ENCODE data around the gene CACNA2D3.

The CACNA2D3 gene

GRCh38 chr3:54171951-54172350 lies 49.6 kb downstream of the CACNA2D3 start:
- no peak overlapping the region for H3K27ac ChIP-seq (ENCODE audit: low read depth, low read length)
- no peaks in the 10 kb centered on the region for H3K27me3 ChIP-seq (ENCODE audit: control insufficient read depth, insufficient read depth, low read length)
- no peak overlapping the region for H3K9ac ChIP-seq (ENCODE audit: low read depth, low read length)
- no peaks in the 10 kb centered on the region for H3K9me3 ChIP-seq (ENCODE audit: control insufficient read depth, insufficient read depth, low read length)
- H3K4me1 ChIP-seq (ENCODE audit: control insufficient read depth, insufficient read depth, low read length): peaks cover 12% of the 10 kb centered on the region; the same call in 1 of the 2 replicates
- no peak overlapping the region for H3K4me3 ChIP-seq (ENCODE audit: low read depth, low read length)
- H3K36me3 ChIP-seq (ENCODE audit: control insufficient read depth, insufficient read depth, low read length): no peaks in the 10 kb centered on the region

- Histone ChIP-seq H3K27ac (ENCODE audit: low read depth, low read length) (no peak overlapping the region), H3K9ac (ENCODE audit: low read depth, low read length) (no peak overlapping the region), H3K36me3 (ENCODE audit: control insufficient read depth, insufficient read depth, low read length) (no peaks in the 10 kb centered on the region), H3K9me3 (ENCODE audit: control insufficient read depth, insufficient read depth, low read length) (no peaks in the 10 kb centered on the region), H3K4me1 (ENCODE audit: control insufficient read depth, insufficient read depth, low read length) (peaks cover 8% of the 10 kb centered on the region; the same call in 1 of the 2 replicates), H3K27me3 (ENCODE audit: control insufficient read depth, insufficient read depth, low read length) (no peaks in the 10 kb centered on the region), H3K4me3 (ENCODE audit: low read depth, low read length) (no peak overlapping the region)
Measured at GRCh38 chr3:54173371-54173770, 51.0 kb downstream of the CACNA2D3 start.

- Histone ChIP-seq H3K9me3 (ENCODE audit: control insufficient read depth, insufficient read depth, low read length) (no peaks in the 10 kb centered on the region), H3K27me3 (ENCODE audit: control insufficient read depth, insufficient read depth, low read length) (no peaks in the 10 kb centered on the region), H3K4me1 (ENCODE audit: control insufficient read depth, insufficient read depth, low read length) (peaks cover 7% of the 10 kb centered on the region; the same call in 1 of the 2 replicates), H3K9ac (ENCODE audit: low read depth, low read length) (no peak overlapping the region), H3K4me3 (ENCODE audit: low read depth, low read length) (no peak overlapping the region), H3K36me3 (ENCODE audit: control insufficient read depth, insufficient read depth, low read length) (no peaks in the 10 kb centered on the region), H3K27ac (ENCODE audit: low read depth, low read length) (no peak overlapping the region)
Measured at GRCh38 chr3:54176106-54176505, 53.8 kb downstream of the CACNA2D3 start.

GRCh38 chr3:54177816-54178215 lies 55.5 kb downstream of the CACNA2D3 start:
- no peak overlapping the region for H3K4me3 ChIP-seq (ENCODE audit: low read depth, low read length)
- no peak overlapping the region for H3K9ac ChIP-seq (ENCODE audit: low read depth, low read length)
- H3K27me3 ChIP-seq (ENCODE audit: control insufficient read depth, insufficient read depth, low read length): no peaks in the 10 kb centered on the region
- H3K4me1 ChIP-seq (ENCODE audit: control insufficient read depth, insufficient read depth, low read length): peaks cover 7% of the 10 kb centered on the region; the same call in 1 of the 2 replicates
- no peak overlapping the region for H3K27ac ChIP-seq (ENCODE audit: low read depth, low read length)
- no peaks in the 10 kb centered on the region for H3K9me3 ChIP-seq (ENCODE audit: control insufficient read depth, insufficient read depth, low read length)
- no peaks in the 10 kb centered on the region for H3K36me3 ChIP-seq (ENCODE audit: control insufficient read depth, insufficient read depth, low read length)

- Histone ChIP-seq H3K36me3 (ENCODE audit: control insufficient read depth, insufficient read depth, low read length) (no peaks in the 10 kb centered on the region), H3K9ac (ENCODE audit: low read depth, low read length) (no peak overlapping the region), H3K4me1 (ENCODE audit: control insufficient read depth, insufficient read depth, low read length) (peaks cover 7% of the 10 kb centered on the region; the same call in 1 of the 2 replicates), H3K27ac (ENCODE audit: low read depth, low read length) (no peak overlapping the region), H3K4me3 (ENCODE audit: low read depth, low read length) (no peak overlapping the region), H3K27me3 (ENCODE audit: control insufficient read depth, insufficient read depth, low read length) (no peaks in the 10 kb centered on the region), H3K9me3 (ENCODE audit: control insufficient read depth, insufficient read depth, low read length) (no peaks in the 10 kb centered on the region)
Measured at GRCh38 chr3:54178376-54178775, 56.0 kb downstream of the CACNA2D3 start.

GRCh38 chr3:54180921-54181320 lies 58.6 kb downstream of the CACNA2D3 start:
- Histone ChIP-seq H3K9ac (ENCODE audit: low read depth, low read length) (no peak overlapping the region), H3K27ac (ENCODE audit: low read depth, low read length) (no peak overlapping the region)

GRCh38 chr3:54182242-54182641 lies 59.9 kb downstream of the CACNA2D3 start:
- H3K9ac ChIP-seq (ENCODE audit: low read depth, low read length): no peak overlapping the region
- H3K27me3 ChIP-seq (ENCODE audit: control insufficient read depth, insufficient read depth, low read length): no peaks in the 10 kb centered on the region
- no peak overlapping the region for H3K27ac ChIP-seq (ENCODE audit: low read depth, low read length)
- H3K36me3 ChIP-seq (ENCODE audit: control insufficient read depth, insufficient read depth, low read length): no peaks in the 10 kb centered on the region
- no peak overlapping the region for H3K4me3 ChIP-seq (ENCODE audit: low read depth, low read length)
- H3K9me3 ChIP-seq (ENCODE audit: control insufficient read depth, insufficient read depth, low read length): no peaks in the 10 kb centered on the region
- H3K4me1 ChIP-seq (ENCODE audit: control insufficient read depth, insufficient read depth, low read length): peaks cover 14% of the 10 kb centered on the region; the same call in 1 of the 2 replicates

More at GRCh38 chr3:54180921-54181320, 58.6 kb downstream of the CACNA2D3 start:
- Histone ChIP-seq H3K4me1 (ENCODE audit: control insufficient read depth, insufficient read depth, low read length) (peaks cover 12% of the 10 kb centered on the region; the same call in 1 of the 2 replicates), H3K4me3 (ENCODE audit: low read depth, low read length) (no peak overlapping the region), H3K9me3 (ENCODE audit: control insufficient read depth, insufficient read depth, low read length) (no peaks in the 10 kb centered on the region), H3K36me3 (ENCODE audit: control insufficient read depth, insufficient read depth, low read length) (no peaks in the 10 kb centered on the region), H3K27me3 (ENCODE audit: control insufficient read depth, insufficient read depth, low read length) (no peaks in the 10 kb centered on the region)

- Histone ChIP-seq H3K9ac (ENCODE audit: low read depth, low read length) (no peak overlapping the region), H3K4me3 (ENCODE audit: low read depth, low read length) (no peak overlapping the region), H3K27me3 (ENCODE audit: control insufficient read depth, insufficient read depth, low read length) (no peaks in the 10 kb centered on the region), H3K4me1 (ENCODE audit: control insufficient read depth, insufficient read depth, low read length) (peaks cover 7% of the 10 kb centered on the region; the same call in 1 of the 2 replicates), H3K36me3 (ENCODE audit: control insufficient read depth, insufficient read depth, low read length) (no peaks in the 10 kb centered on the region), H3K27ac (ENCODE audit: low read depth, low read length) (no peak overlapping the region), H3K9me3 (ENCODE audit: control insufficient read depth, insufficient read depth, low read length) (no peaks in the 10 kb centered on the region)
Measured at GRCh38 chr3:54185740-54186139, 63.4 kb downstream of the CACNA2D3 start.

- Histone ChIP-seq H3K36me3 (ENCODE audit: control insufficient read depth, insufficient read depth, low read length) (no peaks in the 10 kb centered on the region), H3K9ac (ENCODE audit: low read depth, low read length) (no peak overlapping the region), H3K9me3 (ENCODE audit: control insufficient read depth, insufficient read depth, low read length) (no peaks in the 10 kb centered on the region), H3K27me3 (ENCODE audit: control insufficient read depth, insufficient read depth, low read length) (no peaks in the 10 kb centered on the region), H3K4me3 (ENCODE audit: low read depth, low read length) (no peak overlapping the region), H3K4me1 (ENCODE audit: control insufficient read depth, insufficient read depth, low read length) (peaks cover 18% of the 10 kb centered on the region), H3K27ac (ENCODE audit: low read depth, low read length) (no peak overlapping the region)
Measured at GRCh38 chr3:54188176-54188791, 65.9 kb downstream of the CACNA2D3 start.

- no peaks in the 10 kb centered on the region for H3K9me3 ChIP-seq (ENCODE audit: control insufficient read depth, insufficient read depth, low read length)
- H3K27me3 ChIP-seq (ENCODE audit: control insufficient read depth, insufficient read depth, low read length): no peaks in the 10 kb centered on the region
- H3K36me3 ChIP-seq (ENCODE audit: control insufficient read depth, insufficient read depth, low read length): no peaks in the 10 kb centered on the region
- H3K27ac ChIP-seq (ENCODE audit: low read depth, low read length): no peak overlapping the region
- H3K4me3 ChIP-seq (ENCODE audit: low read depth, low read length): no peak overlapping the region
- no peak overlapping the region for H3K9ac ChIP-seq (ENCODE audit: low read depth, low read length)
- peaks cover 16% of the 10 kb centered on the region for H3K4me1 ChIP-seq (ENCODE audit: control insufficient read depth, insufficient read depth, low read length)
Measured at GRCh38 chr3:54191220-54191619, 68.9 kb downstream of the CACNA2D3 start.

- Histone ChIP-seq H3K9me3 (ENCODE audit: control insufficient read depth, insufficient read depth, low read length) (no peaks in the 10 kb centered on the region), H3K36me3 (ENCODE audit: control insufficient read depth, insufficient read depth, low read length) (no peaks in the 10 kb centered on the region), H3K4me3 (ENCODE audit: low read depth, low read length) (no peak overlapping the region), H3K4me1 (ENCODE audit: control insufficient read depth, insufficient read depth, low read length) (peaks cover 16% of the 10 kb centered on the region), H3K9ac (ENCODE audit: low read depth, low read length) (no peak overlapping the region), H3K27ac (ENCODE audit: low read depth, low read length) (no peak overlapping the region), H3K27me3 (ENCODE audit: control insufficient read depth, insufficient read depth, low read length) (no peaks in the 10 kb centered on the region)
Measured at GRCh38 chr3:54192026-54192425, 69.7 kb downstream of the CACNA2D3 start.
